OCI-LY3 (cell line): ENCODE measurements around the gene ZNF385D.

ENCODE experiments used
- H2AFZ ChIP-seq: fragments of 200-600, 300-600 bp; shearing (Covaris generic); 2 replicates; pipeline ENCODE4 v1.6.0; 2014; ENCODE audit warnings: antibody characterized with exemption, low read depth, low read length
- H3K27ac ChIP-seq: fragments of 200-600, 300-600 bp; sonication (generic); 2 replicates; pipeline ENCODE4 v1.5.1; 2014; ENCODE audit warnings: mild to moderate bottlenecking, low read length, moderate library complexity, mixed read lengths
- H3K27me3 ChIP-seq: fragments of 200-600, 300-600 bp; sonication (generic); 2 replicates; pipeline ENCODE4 v1.6.1; 2014; ENCODE audit warnings: low read depth, low read length, mixed read lengths
- H3K36me3 ChIP-seq: fragments of 200-600, 300-600 bp; sonication (generic); replicated peaks from 2 replicates; pipeline ENCODE3; 2014; ENCODE audit warnings: low read depth, low read length, mixed read lengths
- H3K4me1 ChIP-seq: fragments of 300-600, 200-600 bp; sonication (generic); 2 replicates; pipeline ENCODE4 v1.6.1; 2014; ENCODE audit warnings: low read length, mixed read lengths
- H3K4me2 ChIP-seq: fragments of 200-600, 300-600 bp; sonication (generic); 2 replicates; pipeline ENCODE4 v1.6.1; 2014; ENCODE audit warnings: low read length, mixed read lengths
- H3K4me3 ChIP-seq: fragments of 300-600, 200-600 bp; sonication (generic); 2 replicates; pipeline ENCODE4 v1.5.1; 2014; ENCODE audit warnings: antibody characterized with exemption, mild to moderate bottlenecking, low read length, moderate library complexity
- H3K79me2 ChIP-seq: fragments of 300-600, 200-600 bp; shearing (Covaris generic); 2 replicates; pipeline ENCODE4 v1.6.1; 2014; ENCODE audit warnings: mild to moderate bottlenecking, low read length, mixed read lengths
- H3K9ac ChIP-seq: fragments of 300-600, 200-600 bp; shearing (Covaris generic); 2 replicates; pipeline ENCODE4 v1.6.0; 2014; ENCODE audit warnings: mild to moderate bottlenecking, low read length, moderate library complexity
- H3K9me3 ChIP-seq: fragments of 200-600, 300-600 bp; shearing (Covaris generic); 2 replicates; pipeline ENCODE4 v1.6.1; 2014; ENCODE audit warnings: low read length, mixed read lengths; ENCODE audit not compliant: insufficient read depth
- H4K20me1 ChIP-seq: fragments of 200-600, 300-600 bp; sonication (generic); 2 replicates; pipeline ENCODE4 v1.6.1; 2016; ENCODE audit warnings: low read length, mixed read lengths; ENCODE audit not compliant: insufficient read depth
- EZH2phosphoT487 ChIP-seq: fragments of 200-600 bp; shearing (Covaris generic); IDR thresholded peaks from 2 replicates; pipeline ENCODE4 v1.6.1; 2018; ENCODE audit warnings: antibody characterized with exemption, mixed run types, low read depth
- TF ChIP-seq, protein P1 (sequence below): fragments of 200-600, 300-600 bp; sonication (generic); IDR thresholded peaks from 2 replicates; pipeline ENCODE4 v1.5.1; 2014; ENCODE audit warnings: antibody characterized with exemption, low read length, low read depth

The ZNF385D gene

DNA sequence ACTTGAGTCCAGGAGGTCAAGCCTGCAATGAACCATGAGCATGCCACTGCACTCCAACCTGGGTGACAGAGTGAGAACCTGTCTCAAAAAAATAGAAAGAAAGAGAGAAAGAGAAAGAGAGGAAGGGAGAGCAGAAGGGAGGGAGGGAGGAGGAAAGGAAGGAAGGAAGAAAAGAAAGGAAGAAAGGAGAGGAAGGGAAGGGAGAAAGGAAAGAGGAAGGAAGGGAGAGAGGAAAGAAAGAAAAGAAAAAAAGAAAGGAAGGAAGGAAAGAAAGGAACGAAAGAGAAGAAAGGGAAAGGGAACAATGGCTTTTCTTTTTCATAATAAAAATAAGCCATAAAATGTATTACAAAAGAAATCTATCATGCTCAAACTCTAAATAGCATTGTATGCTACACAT lies 116.9 kb downstream of the ZNF385D start:
- H3K9ac ChIP-seq: no peak overlapping the region
- no peak overlapping the region for H3K27ac ChIP-seq
- no peaks in the 10 kb centered on the region for H3K36me3 ChIP-seq
- no peaks in the 10 kb centered on the region for H3K4me1 ChIP-seq
- no peak overlapping the region for H2AFZ ChIP-seq
- no peaks in the 10 kb centered on the region for H3K27me3 ChIP-seq
- no peaks in the 10 kb centered on the region for H3K79me2 ChIP-seq
- H4K20me1 ChIP-seq: no peaks in the 10 kb centered on the region
- H3K9me3 ChIP-seq: no peaks in the 10 kb centered on the region
- no peak overlapping the region for H3K4me3 ChIP-seq
- TF ChIP-seq, protein P1, sequence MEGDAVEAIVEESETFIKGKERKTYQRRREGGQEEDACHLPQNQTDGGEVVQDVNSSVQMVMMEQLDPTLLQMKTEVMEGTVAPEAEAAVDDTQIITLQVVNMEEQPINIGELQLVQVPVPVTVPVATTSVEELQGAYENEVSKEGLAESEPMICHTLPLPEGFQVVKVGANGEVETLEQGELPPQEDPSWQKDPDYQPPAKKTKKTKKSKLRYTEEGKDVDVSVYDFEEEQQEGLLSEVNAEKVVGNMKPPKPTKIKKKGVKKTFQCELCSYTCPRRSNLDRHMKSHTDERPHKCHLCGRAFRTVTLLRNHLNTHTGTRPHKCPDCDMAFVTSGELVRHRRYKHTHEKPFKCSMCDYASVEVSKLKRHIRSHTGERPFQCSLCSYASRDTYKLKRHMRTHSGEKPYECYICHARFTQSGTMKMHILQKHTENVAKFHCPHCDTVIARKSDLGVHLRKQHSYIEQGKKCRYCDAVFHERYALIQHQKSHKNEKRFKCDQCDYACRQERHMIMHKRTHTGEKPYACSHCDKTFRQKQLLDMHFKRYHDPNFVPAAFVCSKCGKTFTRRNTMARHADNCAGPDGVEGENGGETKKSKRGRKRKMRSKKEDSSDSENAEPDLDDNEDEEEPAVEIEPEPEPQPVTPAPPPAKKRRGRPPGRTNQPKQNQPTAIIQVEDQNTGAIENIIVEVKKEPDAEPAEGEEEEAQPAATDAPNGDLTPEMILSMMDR: no peak
- TF ChIP-seq EZH2phosphoT487: no peak
- no peak overlapping the region for H3K4me2 ChIP-seq

DNA sequence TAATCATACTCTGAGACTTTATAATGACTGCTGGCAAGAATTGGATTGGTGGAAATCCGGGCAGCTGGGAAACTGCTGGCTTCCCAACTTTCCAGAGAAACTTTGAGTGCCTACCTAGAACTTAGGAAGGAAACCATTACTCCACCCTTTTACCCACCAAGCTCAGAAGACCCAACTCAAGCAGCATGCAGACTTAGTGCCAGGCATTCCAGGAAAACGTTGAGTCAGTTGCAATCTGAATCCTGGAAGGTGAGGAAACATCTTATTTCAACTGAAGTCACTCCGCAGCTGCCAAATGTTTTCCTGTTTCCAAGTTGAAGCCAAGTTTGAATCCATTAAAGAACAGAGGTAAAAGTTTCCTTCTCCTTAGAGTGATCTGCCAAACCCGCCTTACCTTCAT lies 126.5 kb downstream of the ZNF385D start:
- no peaks in the 10 kb centered on the region for H4K20me1 ChIP-seq
- no peaks in the 10 kb centered on the region for H3K9me3 ChIP-seq
- no peaks in the 10 kb centered on the region for H3K79me2 ChIP-seq
- no peak overlapping the region for H3K4me3 ChIP-seq
- no peak overlapping the region for H2AFZ ChIP-seq
- H3K9ac ChIP-seq: no peak overlapping the region
- peaks cover 7% of the 10 kb centered on the region; the same call in 1 of the 2 replicates for H3K4me1 ChIP-seq
- no peak for TF ChIP-seq EZH2phosphoT487
- TF ChIP-seq, protein P1: no peak
- no peaks in the 10 kb centered on the region for H3K27me3 ChIP-seq
- no peak overlapping the region for H3K27ac ChIP-seq
- H3K36me3 ChIP-seq: no peaks in the 10 kb centered on the region
- H3K4me2 ChIP-seq: no peak overlapping the region

DNA sequence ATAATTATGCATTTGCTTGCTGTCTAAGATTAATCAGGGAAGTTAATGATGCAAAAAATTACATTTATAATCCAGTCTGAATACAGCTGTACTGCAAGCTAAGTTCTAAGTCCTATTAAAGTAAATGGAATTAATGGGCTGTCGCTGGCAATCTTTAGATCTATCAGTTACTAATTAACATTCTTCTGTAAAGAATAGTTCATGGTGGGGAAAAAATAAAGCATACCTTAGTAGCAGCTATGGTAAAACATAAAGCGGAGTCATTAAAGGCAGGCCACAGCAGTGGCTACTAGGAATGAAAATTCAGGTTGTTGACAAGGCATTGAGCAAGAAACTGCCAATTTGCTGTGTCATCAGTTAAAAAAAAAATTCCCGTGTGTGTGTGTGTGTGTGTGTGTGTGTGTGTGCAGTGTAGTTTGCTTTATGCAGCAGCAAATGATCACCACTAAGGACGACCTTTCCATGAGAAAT lies 129.8 kb downstream of the ZNF385D start:
- Histone ChIP-seq H3K9ac (no peak overlapping the region), H4K20me1 (no peaks in the 10 kb centered on the region), H3K79me2 (no peaks in the 10 kb centered on the region), H3K27ac (no peak overlapping the region), H3K4me1 (peaks cover 7% of the 10 kb centered on the region; the same call in 1 of the 2 replicates), H2AFZ (no peak overlapping the region), H3K4me2 (peak overlapping the region; percentile 44; the same call in 1 of the 2 replicates), H3K36me3 (no peaks in the 10 kb centered on the region), H3K4me3 (no peak overlapping the region), H3K27me3 (no peaks in the 10 kb centered on the region), H3K9me3 (no peaks in the 10 kb centered on the region)
- TF ChIP-seq, protein P1: no peak

DNA sequence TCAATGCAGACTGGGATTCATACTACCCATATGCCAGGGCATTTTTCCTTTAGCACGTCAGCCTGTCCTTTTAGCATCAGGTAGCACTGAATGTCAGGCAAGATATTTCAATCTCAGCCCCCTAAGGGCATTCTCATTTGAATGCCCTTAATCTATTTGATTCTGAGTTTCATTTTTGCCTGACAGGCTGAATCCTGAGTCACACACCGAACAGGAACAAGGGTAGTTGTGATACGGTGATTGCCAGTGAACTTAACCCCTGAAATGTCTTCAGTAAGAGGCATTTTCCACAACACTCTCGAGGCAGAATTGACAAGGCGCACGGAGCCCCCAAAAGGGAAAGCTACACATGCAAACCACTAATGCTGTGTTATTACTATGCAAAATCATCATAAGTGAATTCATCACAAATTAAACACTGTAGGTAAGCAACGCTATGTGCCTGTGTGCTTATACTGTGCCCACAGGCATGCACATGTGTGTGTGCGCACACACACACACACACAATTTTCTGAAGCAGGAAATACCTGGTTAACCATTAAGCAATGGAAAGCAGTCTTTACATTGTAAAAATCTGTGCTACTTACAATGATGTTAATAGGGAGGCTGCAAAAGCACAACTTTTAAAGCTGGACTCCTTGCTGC lies 130.4 kb downstream of the ZNF385D start:
- no peaks in the 10 kb centered on the region for H3K36me3 ChIP-seq
- H3K27ac ChIP-seq: no peak overlapping the region
- no peak overlapping the region for H3K9ac ChIP-seq
- no peaks in the 10 kb centered on the region for H3K79me2 ChIP-seq
- H3K4me2 ChIP-seq: peak overlapping the region; percentile 44
- H3K4me3 ChIP-seq: peak overlapping the region; percentile 38
- no peak for TF ChIP-seq EZH2phosphoT487
- TF ChIP-seq, protein P1: no peak
- H4K20me1 ChIP-seq: no peaks in the 10 kb centered on the region
- H2AFZ ChIP-seq: 0 out of 2 replicates have a peak overlapping the region, but pooled peaks have one; percentile 48
- H3K4me1 ChIP-seq: peaks cover 7% of the 10 kb centered on the region; the same call in 1 of the 2 replicates
- H3K9me3 ChIP-seq: no peaks in the 10 kb centered on the region
- H3K27me3 ChIP-seq: no peaks in the 10 kb centered on the region
